GM10248 (cell line): ENCODE results near the gene GLMP.

Source experiments
- CTCF ChIA-PET: fragments of 300-600 bp; sonication (Branson Sonifier 250); formaldehyde crosslinking; extraction: SDS; loops from one replicate; lab custom pipeline; 2021; ENCODE audit warnings: antibody characterized with exemption; lab: Yijun Ruan, JAX
- POLR2A ChIA-PET: fragments of 350-650 bp; sonication (Branson Sonifier 250); formaldehyde crosslinking; extraction: SDS; loops from one replicate; lab custom pipeline; 2020; ENCODE audit warnings: antibody characterized with exemption; lab: Yijun Ruan, JAX
- DNase-seq: peaks from one replicate; pipeline ENCODE4 v3.0.0; 2012; ENCODE audit errors: extremely low spot score
- TF ChIP-seq, protein P1 (sequence below): IDR thresholded peaks from 2 replicates; pipeline ENCODE4 v1.5.1; 2012; ENCODE audit warnings: mild to moderate bottlenecking, low read depth; ENCODE audit errors: extremely low read depth, missing control alignments, control extremely low read depth

The GLMP gene

DNA sequence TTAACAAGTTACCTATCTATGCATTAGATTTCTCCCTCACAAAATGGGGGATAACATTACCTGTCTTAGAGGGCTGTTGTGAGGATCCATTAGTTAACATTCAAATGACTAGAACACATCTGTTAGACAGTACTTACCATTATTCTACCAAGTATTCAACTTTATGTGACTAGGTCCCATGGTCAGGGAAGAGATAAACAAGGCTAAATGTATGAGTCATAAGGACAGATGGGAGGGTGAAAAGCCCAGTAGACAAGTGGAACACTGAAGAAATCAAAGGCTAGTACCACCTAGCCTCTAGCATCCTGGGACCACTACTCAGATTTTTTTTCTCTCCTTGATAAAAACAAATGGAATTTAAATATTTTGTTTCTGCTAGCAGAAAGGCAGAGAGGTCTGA is 12.6 kb upstream of the GLMP start:
- TF ChIP-seq, protein P1, sequence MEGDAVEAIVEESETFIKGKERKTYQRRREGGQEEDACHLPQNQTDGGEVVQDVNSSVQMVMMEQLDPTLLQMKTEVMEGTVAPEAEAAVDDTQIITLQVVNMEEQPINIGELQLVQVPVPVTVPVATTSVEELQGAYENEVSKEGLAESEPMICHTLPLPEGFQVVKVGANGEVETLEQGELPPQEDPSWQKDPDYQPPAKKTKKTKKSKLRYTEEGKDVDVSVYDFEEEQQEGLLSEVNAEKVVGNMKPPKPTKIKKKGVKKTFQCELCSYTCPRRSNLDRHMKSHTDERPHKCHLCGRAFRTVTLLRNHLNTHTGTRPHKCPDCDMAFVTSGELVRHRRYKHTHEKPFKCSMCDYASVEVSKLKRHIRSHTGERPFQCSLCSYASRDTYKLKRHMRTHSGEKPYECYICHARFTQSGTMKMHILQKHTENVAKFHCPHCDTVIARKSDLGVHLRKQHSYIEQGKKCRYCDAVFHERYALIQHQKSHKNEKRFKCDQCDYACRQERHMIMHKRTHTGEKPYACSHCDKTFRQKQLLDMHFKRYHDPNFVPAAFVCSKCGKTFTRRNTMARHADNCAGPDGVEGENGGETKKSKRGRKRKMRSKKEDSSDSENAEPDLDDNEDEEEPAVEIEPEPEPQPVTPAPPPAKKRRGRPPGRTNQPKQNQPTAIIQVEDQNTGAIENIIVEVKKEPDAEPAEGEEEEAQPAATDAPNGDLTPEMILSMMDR = no peak
- POLR2A ChIA-PET = no interaction called here
- DNase-seq = no peak
- CTCF ChIA-PET = interaction anchor here (2.6 kb wide), 1 partner anchor 10 kb away, joined by 21 read pairs; no protein-coding TSS in a partner anchor

DNA sequence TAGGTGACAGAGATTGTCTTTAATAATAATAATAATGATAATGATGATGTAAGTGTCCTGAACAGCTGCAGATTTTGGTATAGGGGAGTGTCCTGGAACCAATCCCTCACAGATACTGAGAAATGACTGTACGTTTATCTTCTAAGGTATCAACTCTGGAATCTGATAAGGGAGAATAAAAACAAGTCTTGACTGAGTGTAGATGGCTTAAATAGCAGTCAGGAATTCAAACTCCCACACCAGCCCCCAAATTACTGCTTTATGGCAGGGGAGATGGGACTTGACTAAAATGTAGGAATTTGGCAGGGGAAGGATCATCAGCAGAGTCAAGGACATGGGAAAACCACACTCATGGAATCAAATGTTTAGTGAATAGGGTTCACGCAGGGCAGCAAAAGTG is 9.7 kb upstream of the GLMP start:
- TF ChIP-seq, protein P1 = no peak
- DNase-seq = no peak
- POLR2A ChIA-PET = no interaction called here
- CTCF ChIA-PET = interaction anchor here (0.7 to 1.1 kb wide), 3 partner anchors 11 to 28 kb away, joined by 3 read pairs; no protein-coding TSS in a partner anchor

DNA sequence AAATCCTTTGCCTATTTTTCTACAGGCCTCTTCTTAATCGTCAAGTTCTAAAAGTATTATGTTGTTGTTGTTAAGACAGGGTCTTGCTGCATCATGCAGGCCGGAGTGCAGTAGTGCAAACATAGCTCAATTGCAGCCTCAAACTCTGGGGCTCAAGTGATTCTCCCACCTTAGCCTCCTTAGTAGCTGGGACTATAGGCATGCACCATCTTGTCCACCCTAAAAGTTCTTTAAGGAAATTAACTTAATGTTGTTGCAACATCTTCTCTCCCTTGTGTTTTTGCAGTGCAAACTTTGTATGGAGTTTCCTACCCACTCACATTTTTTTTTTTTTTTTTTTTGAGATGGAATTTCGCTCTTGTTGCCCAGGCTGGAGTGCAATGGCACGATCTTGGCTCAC is 7.8 kb upstream of the GLMP start:
- POLR2A ChIA-PET = no interaction called here
- CTCF ChIA-PET = no interaction called here
- DNase-seq = no peak
- TF ChIP-seq, protein P1 = no peak

DNA sequence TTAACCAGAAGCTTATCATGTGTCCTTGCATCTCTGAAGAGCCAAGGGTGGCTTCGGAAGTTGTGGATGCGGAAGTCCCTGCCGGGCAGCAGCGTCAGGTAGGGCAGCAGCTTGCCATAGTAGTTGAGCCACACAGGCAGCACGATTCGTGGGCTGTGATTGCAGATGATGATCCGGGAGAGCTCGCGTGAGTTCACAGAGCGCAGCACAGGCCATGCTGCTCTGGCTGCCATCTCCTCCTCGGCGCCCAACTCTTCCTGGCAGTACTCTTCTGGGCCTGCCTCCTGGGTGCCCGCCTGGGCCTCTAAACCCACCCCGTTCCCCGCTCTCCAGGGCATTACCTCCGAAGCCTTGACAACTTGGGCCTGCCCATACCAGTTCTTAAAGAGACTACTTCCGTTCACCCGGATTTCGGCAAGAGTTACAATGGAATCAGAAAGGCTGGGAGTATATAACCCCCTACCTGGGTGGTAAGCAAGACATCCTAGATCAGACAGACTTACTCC is 3.4 kb upstream of the GLMP start, which contains the start of gene VHLL:
VHLL (minus strand) TSS at position 456 of the 506 bp plus-strand sequence; CDS start at position 338, 118 bp downstream.
- CTCF ChIA-PET = no interaction called here
- no peak for DNase-seq
- TF ChIP-seq, protein P1 = no peak
- POLR2A ChIA-PET = no interaction called here

DNA sequence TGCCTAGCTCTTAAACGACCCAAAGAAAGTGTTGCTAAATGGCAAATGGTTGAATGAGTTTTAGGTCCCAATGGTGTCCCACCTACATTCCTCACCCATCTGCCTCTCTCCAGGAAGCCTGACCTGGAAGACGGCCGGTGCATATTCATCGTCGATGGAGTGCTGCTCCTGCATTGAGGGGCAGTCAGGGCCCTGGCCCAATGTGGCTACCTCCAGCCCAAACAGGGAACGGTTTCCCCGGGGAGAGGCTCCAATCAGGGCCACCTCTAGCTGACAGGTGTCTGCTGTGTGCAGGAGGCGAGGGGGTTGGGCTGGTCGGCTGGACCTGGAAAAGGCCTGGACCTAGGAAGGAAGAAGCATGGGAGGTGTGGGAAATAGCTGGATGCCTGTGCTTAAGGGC is 1.6 kb downstream of the GLMP start:
- TF ChIP-seq, protein P1 = no peak
- CTCF ChIA-PET = interaction anchor here (0.9 to 1.3 kb wide), 4 partner anchors 10 to 26 kb away, joined by 3 to 5 read pairs (median 4); partner anchors contain the start of genes SMG5 and TMEM79
- POLR2A ChIA-PET = no interaction called here
- no peak for DNase-seq

DNA sequence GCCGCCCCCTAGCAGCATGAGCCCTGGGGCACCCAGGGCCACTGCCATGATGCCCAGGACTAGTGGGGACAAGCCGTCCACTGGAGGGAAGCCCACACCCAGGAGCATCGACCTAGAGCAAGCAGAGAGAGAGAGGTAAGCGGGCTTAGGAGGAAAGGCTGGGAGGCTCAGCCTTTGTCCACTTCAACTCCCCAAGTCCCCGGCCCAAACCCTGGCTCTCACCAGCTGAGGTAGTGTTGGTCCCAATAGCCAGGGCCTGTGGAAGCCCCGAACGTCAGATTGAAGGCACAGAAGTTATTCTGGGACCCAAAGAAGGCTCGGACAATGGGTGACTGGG is 2.4 kb downstream of the GLMP start:
- TF ChIP-seq, protein P1 = no peak
- ChIA-PET CTCF (no interaction called here), POLR2A (no interaction called here)
- DNase-seq = no peak
